K562 (cell line): ENCODE data around the gene XPNPEP3. TPM values are rescaled to one million over a fixed set of nuclear protein-coding genes. Genes with fewer than 3 reads are reported as not detected.

Experiments
- ADNP ChIP-seq: fragments of 200-800 bp; sonication (Bioruptor generic); IDR thresholded peaks from 2 replicates; pipeline ENCODE4 v1.6.1; 2016; ENCODE audit warnings: missing genetic modification characterization, missing compliant biosample characterization
- CREBBP ChIP-seq: IDR thresholded peaks from one replicate; pipeline ENCODE4 v1.6.1; 2012; ENCODE audit warnings: low read depth, mild to moderate bottlenecking, control low read depth, inconsistent platforms, low read length
- DMBX1 ChIP-seq: fragments of 250-450 bp; sonication (Bioruptor Pico); IDR thresholded peaks from 2 replicates; pipeline ENCODE4 v1.8.0; 2022; ENCODE audit warnings: inconsistent platforms, mild to moderate bottlenecking, moderate library complexity, borderline replicate concordance
- ETS1 ChIP-seq: conservative IDR thresholded peaks from 2 replicates; pipeline ENCODE4 v1.6.1; 2011; ENCODE audit warnings: low read depth, mild to moderate bottlenecking, low read length; ENCODE audit not compliant: control insufficient read depth
- FIP1L1 ChIP-seq: fragments of 200-400 bp; formaldehyde crosslinking; IDR thresholded peaks from 2 replicates; pipeline ENCODE4 v1.6.1; 2018; ENCODE audit warnings: mild to moderate bottlenecking, low read depth, low read length; ENCODE audit not compliant: poor library complexity, severe bottlenecking
- GATA2 ChIP-seq: sonication (generic); formaldehyde crosslinking; IDR thresholded peaks from 2 replicates; pipeline ENCODE4 v1.4.0; 2020; ENCODE audit warnings: mild to moderate bottlenecking, missing genetic modification reagents
- MNT ChIP-seq, 2 experiments: fragments of 450-650 bp; conservative IDR thresholded peaks; 2 replicates each; pipeline ENCODE4 v1.6.1; 2017; ENCODE audit warnings: mild to moderate bottlenecking in 2 of 2, moderate library complexity in 2 of 2
- NR0B1 ChIP-seq: fragments of 450-650 bp; IDR thresholded peaks from one replicate; pipeline ENCODE4 v1.6.1; 2018; ENCODE audit warnings: mild to moderate bottlenecking, moderate library complexity; ENCODE audit not compliant: partially characterized antibody
- STAT6 ChIP-seq: sonication (generic); formaldehyde crosslinking; IDR thresholded peaks from 2 replicates; pipeline ENCODE4 v1.8.1; 2023; ENCODE audit warnings: mild to moderate bottlenecking, missing genetic modification reagents
- ZFPM2 ChIP-seq: fragments of 250-450 bp; sonication (Bioruptor Pico); IDR thresholded peaks from 2 replicates; pipeline ENCODE4 v1.5.1; 2022; ENCODE audit warnings: mild to moderate bottlenecking
- ZNF592 ChIP-seq: fragments of 450-650 bp; IDR thresholded peaks from 2 replicates; pipeline ENCODE4 v1.6.1; 2017; ENCODE audit warnings: antibody characterized with exemption, mild to moderate bottlenecking
- polyA plus RNA-seq, 8 experiments: library from polyadenylated mRNA; depleted of rRNA in 4 of 8; stranded (reverse) in 5 of 8; unstranded in 3 of 8; fragments of >200 nt; fragmentation: Nextera tagmentation in 2 of 8; fragmentation: Illumina TruSeq in 1 of 8; extraction: Ambion mirVana in 2 of 8; extraction: Trizol in 1 of 8; gene quantifications; 2 replicates each; pipeline versions ENCODE4 v1.2.1 to v1.2.3, GENCODE V29; 2011 to 2014; ENCODE audit warnings: inconsistent platforms in 1 of 8, missing spikeins in 1 of 8
- total RNA-seq, 7 experiments: library from RNA; depleted of rRNA in 6 of 7; stranded (reverse); fragments of >200 nt in 6 of 7; fragmentation: Illumina TruSeq in 2 of 7; extraction: Trizol in 2 of 7; gene quantifications; 2 replicates each; pipeline versions ENCODE4 v1.2.1 to v1.2.3, GENCODE V29; 2011 to 2021; ENCODE audit warnings: low replicate concordance in 1 of 7

The XPNPEP3 gene
- total and polyA plus RNA-seq, 9 of the 15 experiments (the other 6 are each of a cell fraction or from before 2014, with no cell fraction given), result 9.1 to 22.6 (median 15.6) TPM

GRCh38 chr22:40856513-40857308, at the start of gene XPNPEP3, which contains the start of gene ST13 (continued):
- TF ChIP-seq STAT6 (CRISPR knock-in tag) (no peak), ADNP (tag) (no peak), CREBBP (no peak), MNT (conservative IDR thresholded peaks at IDR 0.05) (peak; percentile 52 to 78; a peak in 3 of 4 replicates), ETS1 (peak; percentile 48; the same call in 1 of the 2 replicates), ZFPM2 (CRISPR knock-in tag) (no peak), FIP1L1 (no peak), ZNF592 (no peak), GATA2 (CRISPR knock-in tag) (no peak), NR0B1 (no peak), DMBX1 (CRISPR knock-in tag) (no peak)
